ENCODE results near the gene NDST4.

Gene NDST4

DNA sequence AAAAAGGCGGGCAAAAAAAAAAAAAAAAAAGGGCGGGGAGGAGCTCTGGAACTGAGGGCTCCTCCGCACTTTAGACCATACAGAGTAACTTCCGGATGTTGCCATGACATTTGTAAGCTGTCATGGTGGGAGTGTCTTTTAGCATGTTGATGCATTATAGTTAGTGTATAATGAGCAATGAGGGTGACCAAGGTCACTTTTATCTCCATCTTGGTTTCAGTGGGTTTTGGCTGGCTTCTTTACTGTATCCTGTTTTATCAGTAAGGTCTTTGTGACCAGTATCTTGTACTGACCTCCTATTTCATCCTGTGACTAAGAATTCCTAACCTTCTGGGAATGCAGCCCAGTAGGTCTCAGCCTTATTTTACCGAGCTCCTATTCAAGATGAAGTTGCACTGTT lies 321.4 kb downstream of the NDST4 start:
- no peak for DNase-seq (ENCODE audit: low read depth)

DNA sequence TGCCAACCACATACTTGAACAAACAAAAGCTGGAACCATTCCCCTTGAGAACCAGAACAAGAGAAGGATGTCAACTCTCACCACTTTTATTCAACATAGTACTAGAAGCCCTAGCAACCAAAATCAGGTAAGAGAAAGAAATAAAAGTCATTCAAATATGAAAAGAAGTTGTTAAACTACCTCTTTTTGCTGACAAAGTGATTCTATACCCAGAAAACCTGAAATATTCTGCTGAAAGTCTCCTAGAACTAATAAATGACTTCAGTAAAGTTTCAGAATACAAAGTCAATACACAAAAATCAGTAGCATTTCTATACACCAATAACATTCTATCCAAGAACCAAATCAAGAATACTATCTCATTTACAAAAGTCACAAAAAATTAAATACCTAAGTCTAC lies 327.9 kb downstream of the NDST4 start:
- DNase-seq (ENCODE audit: low read depth): no peak

DNA sequence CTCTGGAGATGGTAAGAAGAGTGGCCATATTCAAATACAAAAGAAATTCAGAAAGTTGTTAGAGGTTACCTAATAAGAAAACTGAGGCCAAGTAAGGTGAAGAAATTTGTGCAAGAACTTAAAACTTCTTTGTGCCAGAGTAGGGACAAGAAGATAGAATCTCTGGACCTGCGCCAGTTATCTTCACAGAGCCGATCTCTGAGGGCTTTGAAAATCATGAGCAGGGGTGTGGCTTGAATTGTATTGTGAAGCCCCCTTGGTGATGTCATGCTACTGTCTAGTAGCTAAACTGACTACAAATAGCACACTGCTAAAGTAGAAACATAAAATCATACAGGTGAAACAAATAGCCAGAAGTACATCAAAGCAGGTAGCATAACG lies 330.2 kb downstream of the NDST4 start:
- DNase-seq (ENCODE audit: low read depth): no peak

DNA sequence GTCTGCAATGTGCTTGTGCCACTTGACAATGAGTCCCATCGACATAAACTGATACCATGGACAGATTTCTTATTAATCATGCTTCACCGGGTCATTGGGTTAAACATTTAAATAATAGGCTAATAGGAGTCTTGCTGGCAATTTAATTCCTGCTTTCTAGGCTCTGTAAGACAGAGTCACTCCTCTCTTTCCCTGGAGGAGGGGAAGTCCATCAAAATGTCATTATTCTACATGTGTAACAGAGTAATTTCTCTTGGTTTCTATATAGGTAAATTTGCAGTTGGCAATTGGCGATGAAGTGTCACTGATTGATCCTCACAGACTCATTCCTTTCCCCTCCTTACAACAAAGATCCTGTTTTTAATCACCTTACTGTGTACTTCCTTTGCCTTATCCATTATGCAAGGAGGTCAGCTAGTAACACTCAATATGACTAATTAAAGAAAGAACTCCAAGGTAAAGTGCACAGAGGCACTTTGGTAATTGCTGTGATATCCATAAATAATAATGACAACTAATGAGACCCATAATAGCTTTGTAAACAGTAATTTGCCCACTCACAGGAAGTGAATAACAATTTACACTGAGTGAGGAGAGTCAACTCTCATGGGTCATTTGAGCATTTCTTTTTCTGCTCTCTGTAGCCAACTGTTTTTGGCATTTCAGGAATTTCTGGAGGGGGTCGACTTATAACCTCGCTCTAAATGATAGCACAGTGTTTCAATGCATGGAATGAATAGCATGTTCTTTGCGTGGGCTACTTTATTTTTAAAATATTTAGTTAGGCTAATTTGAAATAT lies 330.8 kb downstream of the NDST4 start:
- no peak for DNase-seq (ENCODE audit: low read depth)

DNA sequence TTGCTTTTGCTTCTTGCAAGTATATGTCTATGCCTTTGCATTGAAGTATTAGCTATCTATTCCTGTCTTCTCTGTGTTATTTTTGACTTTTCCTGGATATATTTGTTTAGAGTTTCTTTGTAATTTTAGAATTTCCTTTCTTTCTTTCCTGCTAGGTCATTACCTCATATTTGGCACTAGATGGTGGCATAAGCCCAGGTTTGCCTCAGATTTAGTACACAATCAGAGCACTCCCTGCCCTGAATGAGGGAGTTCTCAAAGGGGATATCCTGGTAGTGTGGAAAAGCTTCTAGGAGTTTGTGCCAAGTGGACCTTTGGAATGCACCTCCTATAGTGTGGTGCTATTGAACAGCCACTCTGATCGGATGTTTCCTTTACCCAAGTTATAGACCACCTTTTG lies 333.2 kb downstream of the NDST4 start:
- DNase-seq (ENCODE audit: low read depth): no peak

All from T-helper 22 cell (primary cell).